Neural cell (in vitro differentiated cells): Measurements from ENCODE around the gene GMDS. TPM values are rescaled to one million over a fixed set of nuclear protein-coding genes. Genes with fewer than 3 reads are reported as not detected.

Experiments
- H2AFZ ChIP-seq: fragments of 200-600, 300-800 bp; sonication (generic), shearing (Covaris generic); 2 replicates; pipeline ENCODE4 v1.6.0; 2014; ENCODE audit warnings: low read depth, mild to moderate bottlenecking, antibody characterized with exemption, low read length, moderate library complexity
- H3F3A ChIP-seq: fragments of 200-600 bp; shearing (Covaris generic); 2 replicates; pipeline ENCODE4 v1.6.1; 2016; ENCODE audit warnings: mild to moderate bottlenecking, moderate library complexity, mixed read lengths, antibody characterized with exemption, low read length; ENCODE audit not compliant: insufficient read depth, poor library complexity, severe bottlenecking
- H3K27ac ChIP-seq: fragments of 200-600, 300-800 bp; sonication (generic), shearing (Covaris generic); 2 replicates; pipeline ENCODE4 v1.5.1; 2014; ENCODE audit warnings: mild to moderate bottlenecking, low read length, moderate library complexity
- H3K27me3 ChIP-seq: fragments of 300-800, 200-600 bp; sonication (generic), shearing (Covaris generic); 2 replicates; pipeline ENCODE4 v1.6.0; 2014; ENCODE audit warnings: mild to moderate bottlenecking, low read depth, low read length, moderate library complexity; ENCODE audit not compliant: insufficient read depth
- H3K36me3 ChIP-seq: fragments of 300-800, 200-600 bp; sonication (generic), shearing (Covaris generic); 2 replicates; pipeline ENCODE4 v1.5.1; 2014; ENCODE audit warnings: mild to moderate bottlenecking, antibody characterized with exemption, low read length, moderate library complexity; ENCODE audit not compliant: insufficient read depth
- H3K4me2 ChIP-seq: fragments of 300-800, 200-600 bp; sonication (generic), shearing (Covaris generic); 2 replicates; pipeline ENCODE4 v1.6.0; 2014; ENCODE audit warnings: mild to moderate bottlenecking, low read length
- H3K4me3 ChIP-seq: fragments of 300-800, 200-600 bp; sonication (generic), shearing (Covaris generic); 2 replicates; pipeline ENCODE4 v1.5.1; 2014; ENCODE audit warnings: mild to moderate bottlenecking, low read length, moderate library complexity
- H3K79me2 ChIP-seq: fragments of 200-600 bp; shearing (Covaris generic); replicated peaks from 2 replicates; pipeline ENCODE4 v1.6.0; 2014; ENCODE audit warnings: mild to moderate bottlenecking, low read length, moderate library complexity; ENCODE audit not compliant: insufficient read depth
- H3K9ac ChIP-seq: fragments of 300-800, 200-600 bp; sonication (generic), shearing (Covaris generic); 2 replicates; pipeline ENCODE4 v1.6.1; 2016; ENCODE audit warnings: mild to moderate bottlenecking, low read length, mixed read lengths
- H3K9me2 ChIP-seq: fragments of 200-600 bp; shearing (Covaris generic); 2 replicates; pipeline ENCODE4 v1.6.1; 2016; ENCODE audit warnings: mild to moderate bottlenecking, low read length, mixed read lengths; ENCODE audit not compliant: insufficient read depth
- H3K9me3 ChIP-seq: fragments of 200-600, 300-800 bp; sonication (generic), shearing (Covaris generic); 2 replicates; pipeline ENCODE4 v1.6.1; 2016; ENCODE audit warnings: mild to moderate bottlenecking, mixed run types, low read length, moderate library complexity, mixed read lengths
- H4K20me1 ChIP-seq: fragments of 200-600 bp; shearing (Covaris generic); 2 replicates; pipeline ENCODE4 v1.6.1; 2016; ENCODE audit warnings: mild to moderate bottlenecking, mixed run types; ENCODE audit not compliant: insufficient read depth
- EP300 ChIP-seq: fragments of 450-650 bp; conservative IDR thresholded peaks from 2 replicates; pipeline ENCODE4 v1.6.1; 2014; ENCODE audit warnings: antibody characterized with exemption, mild to moderate bottlenecking, moderate library complexity; ENCODE audit not compliant: poor library complexity, severe bottlenecking
- EZH2 ChIP-seq: fragments of 200-600, 300-800 bp; shearing (Covaris generic), sonication (generic); IDR thresholded peaks from 2 replicates; pipeline ENCODE4 v1.6.1; 2014; ENCODE audit warnings: antibody characterized with exemption, low read length, borderline replicate concordance, mild to moderate bottlenecking; ENCODE audit not compliant: insufficient read depth, poor library complexity, severe bottlenecking
- MXI1 ChIP-seq: fragments of 450-650 bp; conservative IDR thresholded peaks from 2 replicates; pipeline ENCODE4 v1.6.1; 2014; ENCODE audit warnings: antibody characterized with exemption, mild to moderate bottlenecking; ENCODE audit not compliant: poor library complexity, severe bottlenecking
- POLR2AphosphoS5 ChIP-seq: IDR thresholded peaks from 2 replicates; pipeline ENCODE4 v1.6.1; 2012
- RAD21 ChIP-seq: fragments of 450-650 bp; conservative IDR thresholded peaks from 2 replicates; pipeline ENCODE4 v1.6.1; 2014; ENCODE audit warnings: antibody characterized with exemption, mild to moderate bottlenecking, moderate library complexity
- REST ChIP-seq: IDR thresholded peaks from 2 replicates; pipeline ENCODE4 v1.6.1; 2012; ENCODE audit warnings: borderline replicate concordance
- SMC3 ChIP-seq: fragments of 450-650 bp; conservative IDR thresholded peaks from 2 replicates; pipeline ENCODE4 v1.6.1; 2014; ENCODE audit warnings: antibody characterized with exemption, mild to moderate bottlenecking, moderate library complexity; ENCODE audit not compliant: poor library complexity
- TAF1 ChIP-seq: IDR thresholded peaks from 2 replicates; pipeline ENCODE4 v1.6.1; 2012; ENCODE audit warnings: low read depth
- polyA plus RNA-seq: library from polyadenylated mRNA; depleted of rRNA; stranded (reverse); fragments of >200 nt; gene quantifications from 2 replicates; pipeline ENCODE4 v1.2.3, GENCODE V29; 2014
- TF ChIP-seq, protein P1 (sequence below): fragments of 450-650 bp; IDR thresholded peaks from 2 replicates; pipeline ENCODE4 v1.5.1; 2014; ENCODE audit warnings: antibody characterized with exemption, mild to moderate bottlenecking, moderate library complexity; ENCODE audit not compliant: poor library complexity, severe bottlenecking

The GMDS gene
- polyA plus RNA-seq, 1 donor from 2014 or later = 11.4 TPM

- no peak overlapping the region for H2AFZ ChIP-seq
- H3K9me2 ChIP-seq = no peaks in the 10 kb centered on the region
- no peaks in the 10 kb centered on the region for H4K20me1 ChIP-seq
- no peaks in the 10 kb centered on the region for H3K79me2 ChIP-seq
- no peak overlapping the region for H3K27ac ChIP-seq
- no peak overlapping the region for H3K4me3 ChIP-seq
- H3K9ac ChIP-seq = no peak overlapping the region
- no peaks in the 10 kb centered on the region for H3K27me3 ChIP-seq
- H3K4me2 ChIP-seq = no peak overlapping the region
- no peaks in the 10 kb centered on the region for H3K36me3 ChIP-seq
- H3K9me3 ChIP-seq = no peaks in the 10 kb centered on the region
- no peak for TF ChIP-seq SMC3
- TF ChIP-seq EZH2 = no peak
- no peak for TF ChIP-seq POLR2AphosphoS5
- TF ChIP-seq RAD21 = no peak
- TF ChIP-seq EP300 = no peak
- TF ChIP-seq TAF1 = no peak
- TF ChIP-seq, protein P1, sequence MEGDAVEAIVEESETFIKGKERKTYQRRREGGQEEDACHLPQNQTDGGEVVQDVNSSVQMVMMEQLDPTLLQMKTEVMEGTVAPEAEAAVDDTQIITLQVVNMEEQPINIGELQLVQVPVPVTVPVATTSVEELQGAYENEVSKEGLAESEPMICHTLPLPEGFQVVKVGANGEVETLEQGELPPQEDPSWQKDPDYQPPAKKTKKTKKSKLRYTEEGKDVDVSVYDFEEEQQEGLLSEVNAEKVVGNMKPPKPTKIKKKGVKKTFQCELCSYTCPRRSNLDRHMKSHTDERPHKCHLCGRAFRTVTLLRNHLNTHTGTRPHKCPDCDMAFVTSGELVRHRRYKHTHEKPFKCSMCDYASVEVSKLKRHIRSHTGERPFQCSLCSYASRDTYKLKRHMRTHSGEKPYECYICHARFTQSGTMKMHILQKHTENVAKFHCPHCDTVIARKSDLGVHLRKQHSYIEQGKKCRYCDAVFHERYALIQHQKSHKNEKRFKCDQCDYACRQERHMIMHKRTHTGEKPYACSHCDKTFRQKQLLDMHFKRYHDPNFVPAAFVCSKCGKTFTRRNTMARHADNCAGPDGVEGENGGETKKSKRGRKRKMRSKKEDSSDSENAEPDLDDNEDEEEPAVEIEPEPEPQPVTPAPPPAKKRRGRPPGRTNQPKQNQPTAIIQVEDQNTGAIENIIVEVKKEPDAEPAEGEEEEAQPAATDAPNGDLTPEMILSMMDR = no peak
- H3F3A ChIP-seq = no peaks in the 10 kb centered on the region
Measured at GRCh38 chr6:1795910-1796309, 449.5 kb downstream of the GMDS start.

- no peaks in the 10 kb centered on the region for H4K20me1 ChIP-seq
- H3K36me3 ChIP-seq = no peaks in the 10 kb centered on the region
- no peaks in the 10 kb centered on the region for H3K27me3 ChIP-seq
- H3K4me3 ChIP-seq = no peak overlapping the region
- H3F3A ChIP-seq = no peaks in the 10 kb centered on the region
- no peak overlapping the region for H2AFZ ChIP-seq
- no peak overlapping the region for H3K9ac ChIP-seq
- no peaks in the 10 kb centered on the region for H3K9me3 ChIP-seq
- TF ChIP-seq EZH2 (no peak), REST (no peak), EP300 (no peak), SMC3 (no peak), RAD21 (no peak), POLR2AphosphoS5 (no peak), TAF1 (no peak), MXI1 (no peak)
- TF ChIP-seq, protein P1 = no peak
- H3K4me2 ChIP-seq = no peak overlapping the region
- H3K79me2 ChIP-seq = no peaks in the 10 kb centered on the region
- H3K27ac ChIP-seq = no peak overlapping the region
- H3K9me2 ChIP-seq = no peaks in the 10 kb centered on the region
Measured at GRCh38 chr6:1792989-1793388, 452.4 kb downstream of the GMDS start.
